ENCODE results near the gene SLC12A2. TPM values are rescaled to one million over a fixed set of nuclear protein-coding genes. Genes with fewer than 3 reads are reported as not detected.

Gene SLC12A2
- total and polyA plus RNA-seq, 2 of the 4 experiments (the other 2 are of a cell fraction): 5.6 to 30.3 TPM

- dilution Hi-C loops (cut with HindIII; ENCODE audit: low sequenced_read_pairs, unreplicated experiment): no loop called here
- CTCF ChIA-PET: no interaction called here
- TF ChIP-seq MAZ (IDR thresholded peaks at IDR 0.05; ENCODE audit: borderline replicate concordance, low read depth, low read length) (no peak), CHD1 (IDR thresholded peaks at IDR 0.05; ENCODE audit: low read depth, low read length) (no peak), BHLHE40 (IDR thresholded peaks at IDR 0.05; ENCODE audit: low read depth, low read length) (no peak), MXI1 (IDR thresholded peaks at IDR 0.05; ENCODE audit: borderline replicate concordance, low read depth, low read length) (no peak), CEBPB (IDR thresholded peaks at IDR 0.05; ENCODE audit: low read depth, low read length) (no peak), RAD21 (IDR thresholded peaks at IDR 0.05; ENCODE audit: low read length) (no peak), RCOR1 (IDR thresholded peaks at IDR 0.05; ENCODE audit: insufficient replicate concordance, low read length) (no peak), USF2 (IDR thresholded peaks at IDR 0.05; ENCODE audit: low read depth, low read length) (no peak), RFX5 (IDR thresholded peaks at IDR 0.05; ENCODE audit: low read depth, low read length) (no peak), SMC3 (IDR thresholded peaks at IDR 0.05; ENCODE audit: low read depth, low read length) (no peak), NFE2L2 (IDR thresholded peaks at IDR 0.05; ENCODE audit: low read depth, low read length) (no peak)
- TF ChIP-seq, protein P1, sequence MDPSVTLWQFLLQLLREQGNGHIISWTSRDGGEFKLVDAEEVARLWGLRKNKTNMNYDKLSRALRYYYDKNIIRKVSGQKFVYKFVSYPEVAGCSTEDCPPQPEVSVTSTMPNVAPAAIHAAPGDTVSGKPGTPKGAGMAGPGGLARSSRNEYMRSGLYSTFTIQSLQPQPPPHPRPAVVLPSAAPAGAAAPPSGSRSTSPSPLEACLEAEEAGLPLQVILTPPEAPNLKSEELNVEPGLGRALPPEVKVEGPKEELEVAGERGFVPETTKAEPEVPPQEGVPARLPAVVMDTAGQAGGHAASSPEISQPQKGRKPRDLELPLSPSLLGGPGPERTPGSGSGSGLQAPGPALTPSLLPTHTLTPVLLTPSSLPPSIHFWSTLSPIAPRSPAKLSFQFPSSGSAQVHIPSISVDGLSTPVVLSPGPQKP (IDR thresholded peaks at IDR 0.05; ENCODE audit: borderline replicate concordance, low read depth, low read length): no peak
- TF ChIP-seq, protein P2, sequence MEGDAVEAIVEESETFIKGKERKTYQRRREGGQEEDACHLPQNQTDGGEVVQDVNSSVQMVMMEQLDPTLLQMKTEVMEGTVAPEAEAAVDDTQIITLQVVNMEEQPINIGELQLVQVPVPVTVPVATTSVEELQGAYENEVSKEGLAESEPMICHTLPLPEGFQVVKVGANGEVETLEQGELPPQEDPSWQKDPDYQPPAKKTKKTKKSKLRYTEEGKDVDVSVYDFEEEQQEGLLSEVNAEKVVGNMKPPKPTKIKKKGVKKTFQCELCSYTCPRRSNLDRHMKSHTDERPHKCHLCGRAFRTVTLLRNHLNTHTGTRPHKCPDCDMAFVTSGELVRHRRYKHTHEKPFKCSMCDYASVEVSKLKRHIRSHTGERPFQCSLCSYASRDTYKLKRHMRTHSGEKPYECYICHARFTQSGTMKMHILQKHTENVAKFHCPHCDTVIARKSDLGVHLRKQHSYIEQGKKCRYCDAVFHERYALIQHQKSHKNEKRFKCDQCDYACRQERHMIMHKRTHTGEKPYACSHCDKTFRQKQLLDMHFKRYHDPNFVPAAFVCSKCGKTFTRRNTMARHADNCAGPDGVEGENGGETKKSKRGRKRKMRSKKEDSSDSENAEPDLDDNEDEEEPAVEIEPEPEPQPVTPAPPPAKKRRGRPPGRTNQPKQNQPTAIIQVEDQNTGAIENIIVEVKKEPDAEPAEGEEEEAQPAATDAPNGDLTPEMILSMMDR (conservative IDR thresholded peaks at IDR 0.05; ENCODE audit: low read depth, low read length): no peak
- no peak overlapping the region for H4K8ac ChIP-seq (ENCODE audit: low read depth in 2 of 2, low read length in 2 of 2)
- no peak overlapping the region for H3K9ac ChIP-seq (ENCODE audit: low read depth, low read length)
- H3K14ac ChIP-seq (replicated peaks; ENCODE audit: low read depth, low read length): no peak overlapping the region
- POLR2A ChIA-PET (ENCODE audit: unreplicated experiment): no interaction called here
- in situ Hi-C loops (cut with MboI; ENCODE audit: low sequenced_read_pairs): loop anchor here (5.0 kb wide), 1 partner anchor 456 kb away; no protein-coding TSS in a partner anchor
- no peaks in the 10 kb centered on the region for H4K20me1 ChIP-seq (ENCODE audit: insufficient read depth, low read length)
- H2BK5ac ChIP-seq (ENCODE audit: low read depth, low read length, poor library complexity, severe bottlenecking): no peak overlapping the region
- no peak overlapping the region for H3K4me2 ChIP-seq (ENCODE audit: low read depth, low read length)
- no peaks in the 10 kb centered on the region for H3K79me1 ChIP-seq (ENCODE audit: low read depth in 1 of 2, low read length in 2 of 2)
- H3K23ac ChIP-seq (ENCODE audit: low read depth, low read length): no peak overlapping the region
- H2BK120ac ChIP-seq (ENCODE audit: low read depth, low read length): no peak overlapping the region
- BruUV-seq (replicated peaks): no TSS peak
- no peak overlapping the region for H4K5ac ChIP-seq (ENCODE audit: low read depth, low read length)
- ATAC-seq (ENCODE audit: low read depth): no peak
- intact Hi-C loops (cut with micrococcal nuclease): no loop called here
- H2BK20ac ChIP-seq (ENCODE audit: low read depth, low read length): no peak overlapping the region
- no peak overlapping the region for H2AK9ac ChIP-seq (replicated peaks; ENCODE audit: low read depth, low read length, poor library complexity)
- no peak for DNase-seq
- no peak overlapping the region for H3K4ac ChIP-seq (ENCODE audit: low read depth, low read length)
- H3K18ac ChIP-seq (ENCODE audit: low read depth, low read length): no peak overlapping the region
- H3K27ac ChIP-seq (ENCODE audit: insufficient read depth, low read length): no peak overlapping the region
- H2BK15ac ChIP-seq (ENCODE audit: low read depth, low read length): no peak overlapping the region
- H3K27me3 ChIP-seq (ENCODE audit: control insufficient read depth, insufficient read depth, low read length): peaks cover 1% of the 10 kb centered on the region; the same call in 1 of the 2 replicates
- H2AK5ac ChIP-seq (ENCODE audit: low read depth, low read length): no peak overlapping the region
- no peaks in the 10 kb centered on the region for H3K9me3 ChIP-seq (ENCODE audit: control insufficient read depth, insufficient read depth, low read length)
- no CpG with 5 or more reads among the region's 2 CpGs for WGBS, 2 experiments (ENCODE audit: extremely low coverage in 2 of 2, insufficient read length in 1 of 2)
- H3K4me3 ChIP-seq (ENCODE audit: insufficient read depth, low read depth, low read length): no peak overlapping the region
- H3K9me1 ChIP-seq (ENCODE audit: insufficient read depth, low read length): no peaks in the 10 kb centered on the region
- H3K4me1 ChIP-seq (ENCODE audit: control insufficient read depth, insufficient read depth, low read length): peaks cover 3% of the 10 kb centered on the region; the same call in 1 of the 2 replicates
- H3K36me3 ChIP-seq (ENCODE audit: control insufficient read depth, insufficient read depth, low read length): no peaks in the 10 kb centered on the region
- no peak overlapping the region for H2AFZ ChIP-seq (replicated peaks; ENCODE audit: low read length, poor library complexity)
- H4K91ac ChIP-seq (ENCODE audit: insufficient read depth, low read depth, low read length): no peak overlapping the region
- H3K56ac ChIP-seq (ENCODE audit: extremely low read depth, insufficient read depth, low read length): no peak overlapping the region
These were observed 137.3 kb downstream of the SLC12A2 start for GRCh38 chr5:128220841-128221240.

All from IMR-90 (cell line).